Chondrocyte (in vitro differentiated cells): ENCODE measurements around the gene TGM5. TPM values are rescaled to one million over a fixed set of nuclear protein-coding genes. Genes with fewer than 3 reads are reported as not detected.
A peak's percentile ranks its signal among the peaks of the same experiment; 100 is the strongest.

Source experiments
- DNase-seq: peaks from one replicate; pipeline ENCODE4 v3.0.0; 2021; ENCODE audit warnings: mixed read lengths, low spot score
- H3K27ac Mint-ChIP-seq: one replicate; pipeline ENCODE4 v1.8.0; 2021; ENCODE audit warnings: mild to moderate bottlenecking, moderate library complexity, mixed read lengths; ENCODE audit not compliant: unreplicated experiment
- H3K27me3 Mint-ChIP-seq: 2 replicates; pipeline ENCODE4 v1.8.0; 2021; ENCODE audit warnings: low read depth, mixed read lengths
- H3K36me3 Mint-ChIP-seq: 2 replicates; pipeline ENCODE4 v1.8.0; 2021; ENCODE audit warnings: low read depth, mixed read lengths
- H3K4me1 Mint-ChIP-seq: 2 replicates; pipeline ENCODE4 v1.8.0; 2021; ENCODE audit warnings: low read depth, mild to moderate bottlenecking, mixed read lengths
- H3K4me3 Mint-ChIP-seq: one replicate; pipeline ENCODE4 v1.8.0; 2021; ENCODE audit warnings: mild to moderate bottlenecking, moderate library complexity, mixed read lengths; ENCODE audit not compliant: unreplicated experiment
- H3K9me3 Mint-ChIP-seq: 2 replicates; pipeline ENCODE4 v1.8.0; 2021; ENCODE audit warnings: low read depth, mixed read lengths
- CTCF ChIP-seq: fragments of 200-600 bp; sonication (generic); IDR thresholded peaks from 2 replicates; pipeline ENCODE4 v1.5.0; 2021; ENCODE audit warnings: antibody characterized with exemption, mild to moderate bottlenecking, moderate library complexity
- total RNA-seq: library from RNA; stranded (reverse); gene quantifications from 3 replicates; pipeline ENCODE4 v1.2.1, GENCODE V29; 2021

Gene TGM5
- total RNA-seq, 1 donor from 2014 or later: not detected

GRCh38 chr15:43286074-43286473 lies 19.3 kb upstream of the TGM5 start:
- no peak for DNase-seq
- Mint-ChIP-seq H3K27ac (no peak overlapping the region), H3K9me3 (no peaks in the 10 kb centered on the region), H3K36me3 (peaks cover 3% of the 10 kb centered on the region), H3K27me3 (peaks cover 44% of the 10 kb centered on the region), H3K4me3 (no peak overlapping the region), H3K4me1 (no peaks in the 10 kb centered on the region)
- TF ChIP-seq CTCF: no peak

DNA sequence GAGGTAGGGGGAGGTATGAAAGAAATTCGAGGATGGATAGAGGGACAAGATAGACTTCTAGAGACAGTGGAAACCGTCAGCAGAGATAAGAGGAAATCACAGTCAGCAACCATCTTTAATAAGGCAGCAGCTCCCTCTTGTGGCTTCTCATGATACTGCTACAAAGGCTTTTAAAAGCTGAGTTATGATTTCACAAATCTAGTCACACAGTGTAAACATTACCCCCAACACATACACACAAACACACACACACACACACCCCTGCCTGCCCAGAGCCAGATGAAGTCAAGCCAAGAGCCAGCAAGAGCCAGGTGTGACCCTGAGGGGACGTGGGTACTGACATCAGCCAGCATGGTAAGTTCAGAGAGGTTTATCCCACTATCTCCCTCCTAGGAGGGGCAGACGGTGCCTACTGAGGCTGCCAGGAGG lies 18.9 kb upstream of the TGM5 start:
- H3K27ac Mint-ChIP-seq: no peak overlapping the region

GRCh38 chr15:43283526-43283925 lies 16.8 kb upstream of the TGM5 start:
- H3K4me3 Mint-ChIP-seq: no peak overlapping the region
- TF ChIP-seq CTCF: no peak
- H3K27ac Mint-ChIP-seq: no peak overlapping the region
- peaks cover 2% of the 10 kb centered on the region for H3K36me3 Mint-ChIP-seq
- DNase-seq: no peak
- H3K27me3 Mint-ChIP-seq: peaks cover 57% of the 10 kb centered on the region
- H3K4me1 Mint-ChIP-seq: no peaks in the 10 kb centered on the region
- H3K9me3 Mint-ChIP-seq: no peaks in the 10 kb centered on the region

More for the DNA sequence above, 18.9 kb upstream of the TGM5 start:
- Mint-ChIP-seq H3K9me3 (no peaks in the 10 kb centered on the region), H3K4me3 (no peak overlapping the region), H3K4me1 (no peaks in the 10 kb centered on the region), H3K36me3 (peaks cover under 1% of the 10 kb centered on the region), H3K27me3 (peaks cover 43% of the 10 kb centered on the region)
- TF ChIP-seq CTCF: peak; percentile 91
- DNase-seq: no peak

- no peak for TF ChIP-seq CTCF
- no peaks in the 10 kb centered on the region for H3K4me1 Mint-ChIP-seq
- no peak overlapping the region for H3K4me3 Mint-ChIP-seq
- H3K27me3 Mint-ChIP-seq: peaks cover 56% of the 10 kb centered on the region
- no peaks in the 10 kb centered on the region for H3K9me3 Mint-ChIP-seq
- H3K27ac Mint-ChIP-seq: no peak overlapping the region
- peaks cover 2% of the 10 kb centered on the region for H3K36me3 Mint-ChIP-seq
- no peak for DNase-seq
Observed at GRCh38 chr15:43281926-43282602, 15.3 kb upstream of the TGM5 start.

DNA sequence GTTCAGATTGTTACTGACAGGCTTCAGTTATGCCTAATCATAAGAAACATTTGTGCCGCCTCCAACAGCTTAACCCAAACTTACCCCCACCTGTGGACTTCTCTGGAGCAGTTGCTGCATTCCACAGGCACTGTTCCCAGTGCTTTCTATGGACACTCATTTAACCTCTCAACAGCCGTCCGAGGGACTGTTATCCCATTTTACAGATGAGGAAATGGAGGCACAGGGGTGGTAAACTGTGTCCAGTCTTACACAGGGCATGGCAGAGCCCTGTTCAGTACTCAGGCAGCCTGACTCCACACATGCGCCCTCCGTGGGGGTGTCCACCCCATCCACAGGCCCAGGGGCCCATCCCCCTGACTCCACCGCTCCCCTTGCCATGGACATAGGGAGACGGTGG lies 14.3 kb upstream of the TGM5 start:
- peaks cover 54% of the 10 kb centered on the region for H3K27me3 Mint-ChIP-seq
- no peak for TF ChIP-seq CTCF
- DNase-seq: no peak
- H3K36me3 Mint-ChIP-seq: peaks cover 2% of the 10 kb centered on the region
- no peak overlapping the region for H3K4me3 Mint-ChIP-seq
- H3K4me1 Mint-ChIP-seq: no peaks in the 10 kb centered on the region
- no peak overlapping the region for H3K27ac Mint-ChIP-seq
- no peaks in the 10 kb centered on the region for H3K9me3 Mint-ChIP-seq
